ENCODE data around the gene FCER1G.

FCER1G gene

DNA sequence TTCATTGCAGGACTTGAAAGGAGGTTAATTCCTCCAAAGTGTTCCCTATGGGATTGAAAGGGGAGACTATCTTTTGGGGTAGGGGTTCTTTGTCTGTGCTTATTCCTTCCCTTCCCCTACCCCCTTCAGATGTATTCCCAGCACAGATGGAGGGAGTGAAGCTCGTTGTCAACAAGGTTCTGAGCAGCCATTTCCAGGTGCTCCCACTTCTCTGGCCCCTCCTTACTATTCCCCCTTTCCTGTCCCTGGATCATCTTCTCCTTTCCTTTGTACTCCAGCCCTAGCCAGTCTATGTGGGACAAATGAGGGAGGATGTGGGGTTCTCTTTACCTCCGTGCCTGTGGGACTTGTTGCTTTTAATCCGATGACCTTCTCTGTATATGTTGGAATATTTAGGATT lies 11.7 kb downstream of the FCER1G start:
- Histone ChIP-seq H3K9ac (ENCODE audit: low read depth, low read length, poor library complexity, severe bottlenecking) (peak overlapping the region; percentile 77), H3K27me3 (ENCODE audit: insufficient read depth, low read length, poor library complexity, severe bottlenecking) (no peaks in the 10 kb centered on the region), H3K4me2 (ENCODE audit: low read depth, low read length, poor library complexity, severe bottlenecking) (peak overlapping the region; percentile 77), H3K4me1 (ENCODE audit: insufficient read depth, low read length, poor library complexity, severe bottlenecking) (peaks cover 21% of the 10 kb centered on the region), H3K4me3 (ENCODE audit: low read length, poor library complexity, severe bottlenecking) (peak overlapping the region; percentile 82), H3K79me2 (ENCODE audit: insufficient read depth, low read length) (0 out of 2 replicates have a peak, but pooled peaks cover 4% of the 10 kb centered on the region), H2AFZ (ENCODE audit: low read length) (no peak overlapping the region), H3F3A (ENCODE audit: low read depth) (no peaks in the 10 kb centered on the region), H3K36me3 (ENCODE audit: insufficient read depth, low read length) (no peaks in the 10 kb centered on the region; the same call in 1 of the 2 replicates), H3K9me2 (replicated peaks; ENCODE audit: low read depth, low read length) (no peaks in the 10 kb centered on the region), H4K20me1 (ENCODE audit: insufficient read depth, low read length, poor library complexity, severe bottlenecking) (no peaks in the 10 kb centered on the region), H3K9me3 (ENCODE audit: insufficient read depth, low read depth, low read length) (no peaks in the 10 kb centered on the region)
- TF ChIP-seq EZH2phosphoT487 (IDR thresholded peaks at IDR 0.05; ENCODE audit: borderline replicate concordance) = no peak
- TF ChIP-seq, protein P1, sequence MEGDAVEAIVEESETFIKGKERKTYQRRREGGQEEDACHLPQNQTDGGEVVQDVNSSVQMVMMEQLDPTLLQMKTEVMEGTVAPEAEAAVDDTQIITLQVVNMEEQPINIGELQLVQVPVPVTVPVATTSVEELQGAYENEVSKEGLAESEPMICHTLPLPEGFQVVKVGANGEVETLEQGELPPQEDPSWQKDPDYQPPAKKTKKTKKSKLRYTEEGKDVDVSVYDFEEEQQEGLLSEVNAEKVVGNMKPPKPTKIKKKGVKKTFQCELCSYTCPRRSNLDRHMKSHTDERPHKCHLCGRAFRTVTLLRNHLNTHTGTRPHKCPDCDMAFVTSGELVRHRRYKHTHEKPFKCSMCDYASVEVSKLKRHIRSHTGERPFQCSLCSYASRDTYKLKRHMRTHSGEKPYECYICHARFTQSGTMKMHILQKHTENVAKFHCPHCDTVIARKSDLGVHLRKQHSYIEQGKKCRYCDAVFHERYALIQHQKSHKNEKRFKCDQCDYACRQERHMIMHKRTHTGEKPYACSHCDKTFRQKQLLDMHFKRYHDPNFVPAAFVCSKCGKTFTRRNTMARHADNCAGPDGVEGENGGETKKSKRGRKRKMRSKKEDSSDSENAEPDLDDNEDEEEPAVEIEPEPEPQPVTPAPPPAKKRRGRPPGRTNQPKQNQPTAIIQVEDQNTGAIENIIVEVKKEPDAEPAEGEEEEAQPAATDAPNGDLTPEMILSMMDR (conservative IDR thresholded peaks at IDR 0.05; ENCODE audit: low read length) = no peak

DNA sequence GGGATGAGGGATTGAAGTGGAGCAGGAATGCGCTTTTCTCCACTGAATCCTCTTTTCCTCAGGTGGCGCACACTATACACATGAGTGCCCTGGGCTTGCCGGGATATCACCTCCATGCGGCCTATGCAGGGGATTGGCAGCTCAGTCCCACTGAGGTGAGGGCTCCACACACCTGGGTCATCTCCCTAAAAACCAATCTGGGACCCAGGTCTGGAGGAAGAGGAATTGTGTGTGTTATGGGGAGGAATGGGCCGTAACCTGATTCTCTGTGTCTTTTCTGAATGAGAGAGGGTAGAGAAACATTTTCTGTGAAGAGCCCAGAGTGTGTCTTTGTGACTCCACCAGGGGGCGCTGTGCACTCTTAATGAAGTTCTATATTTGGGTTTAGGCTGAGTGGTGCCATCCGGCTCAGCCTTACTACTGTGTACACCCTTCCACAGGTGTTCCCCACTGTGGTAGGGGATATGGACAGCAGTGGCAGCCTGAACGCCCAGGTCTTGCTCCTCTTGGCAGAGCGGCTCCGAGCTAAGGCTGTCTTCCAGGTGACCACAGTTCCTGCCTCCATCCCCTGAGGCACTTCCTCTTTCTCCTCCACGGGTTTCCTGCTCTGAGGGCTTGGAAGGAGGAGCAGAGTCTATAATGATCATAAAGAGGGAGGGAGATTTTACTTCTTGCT lies 12.2 kb downstream of the FCER1G start:
- H3K9me2 ChIP-seq (replicated peaks; ENCODE audit: low read depth, low read length) = no peaks in the 10 kb centered on the region
- peak overlapping the region; percentile 72 for H2AFZ ChIP-seq (ENCODE audit: low read length)
- H3K4me3 ChIP-seq (ENCODE audit: low read length, poor library complexity, severe bottlenecking) = peak overlapping the region; percentile 82
- no peaks in the 10 kb centered on the region for H3K27me3 ChIP-seq (ENCODE audit: insufficient read depth, low read length, poor library complexity, severe bottlenecking)
- H3K4me1 ChIP-seq (ENCODE audit: insufficient read depth, low read length, poor library complexity, severe bottlenecking) = peaks cover 21% of the 10 kb centered on the region
- no peaks in the 10 kb centered on the region; the same call in 1 of the 2 replicates for H3K36me3 ChIP-seq (ENCODE audit: insufficient read depth, low read length)
- H4K20me1 ChIP-seq (ENCODE audit: insufficient read depth, low read length, poor library complexity, severe bottlenecking) = no peaks in the 10 kb centered on the region
- H3K79me2 ChIP-seq (ENCODE audit: insufficient read depth, low read length) = 0 out of 2 replicates have a peak, but pooled peaks cover 4% of the 10 kb centered on the region
- no peaks in the 10 kb centered on the region for H3K9me3 ChIP-seq (ENCODE audit: insufficient read depth, low read depth, low read length)
- H3K9ac ChIP-seq (ENCODE audit: low read depth, low read length, poor library complexity, severe bottlenecking) = peak overlapping the region; percentile 77
- H3F3A ChIP-seq (ENCODE audit: low read depth) = no peaks in the 10 kb centered on the region
- peak overlapping the region; percentile 77 for H3K4me2 ChIP-seq (ENCODE audit: low read depth, low read length, poor library complexity, severe bottlenecking)
- TF ChIP-seq, protein P1 (conservative IDR thresholded peaks at IDR 0.05; ENCODE audit: low read length) = peak; percentile 94
- TF ChIP-seq EZH2phosphoT487 (IDR thresholded peaks at IDR 0.05; ENCODE audit: borderline replicate concordance) = no peak

DNA sequence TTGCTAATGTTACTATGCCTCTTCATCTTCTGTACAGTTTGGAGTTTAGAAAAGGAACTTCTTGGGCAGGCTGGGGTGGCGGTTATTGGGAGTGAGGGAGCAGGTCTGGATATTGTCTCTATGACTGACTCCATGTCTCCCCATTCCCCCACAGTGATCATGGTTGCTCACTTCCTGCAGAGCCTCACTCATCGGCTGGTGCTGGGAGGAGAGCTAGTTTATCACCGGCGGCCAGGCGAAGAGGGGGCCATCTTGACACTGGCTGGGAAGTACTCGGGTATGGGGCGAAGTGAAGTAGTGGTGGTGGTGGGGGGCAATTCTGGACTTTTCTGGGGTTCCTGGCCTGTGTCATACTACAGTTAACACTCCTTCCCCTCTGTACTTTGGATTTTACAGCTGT lies 12.9 kb downstream of the FCER1G start:
- H3F3A ChIP-seq (ENCODE audit: low read depth) = no peaks in the 10 kb centered on the region

More for the DNA sequence above, 12.9 kb downstream of the FCER1G start:
- H3K4me1 ChIP-seq (ENCODE audit: insufficient read depth, low read length, poor library complexity, severe bottlenecking) = peaks cover 21% of the 10 kb centered on the region
- peak overlapping the region; percentile 72 for H2AFZ ChIP-seq (ENCODE audit: low read length)
- H3K27me3 ChIP-seq (ENCODE audit: insufficient read depth, low read length, poor library complexity, severe bottlenecking) = no peaks in the 10 kb centered on the region
- H3K79me2 ChIP-seq (ENCODE audit: insufficient read depth, low read length) = 0 out of 2 replicates have a peak, but pooled peaks cover 4% of the 10 kb centered on the region
- no peak for TF ChIP-seq EZH2phosphoT487 (IDR thresholded peaks at IDR 0.05; ENCODE audit: borderline replicate concordance)
- TF ChIP-seq, protein P1 (conservative IDR thresholded peaks at IDR 0.05; ENCODE audit: low read length) = no peak
- H3K36me3 ChIP-seq (ENCODE audit: insufficient read depth, low read length) = no peaks in the 10 kb centered on the region; the same call in 1 of the 2 replicates
- no peaks in the 10 kb centered on the region for H3K9me2 ChIP-seq (replicated peaks; ENCODE audit: low read depth, low read length)
- H3K9ac ChIP-seq (ENCODE audit: low read depth, low read length, poor library complexity, severe bottlenecking) = peak overlapping the region; percentile 77
- peak overlapping the region; percentile 77 for H3K4me2 ChIP-seq (ENCODE audit: low read depth, low read length, poor library complexity, severe bottlenecking)
- peak overlapping the region; percentile 82 for H3K4me3 ChIP-seq (ENCODE audit: low read length, poor library complexity, severe bottlenecking)
- H4K20me1 ChIP-seq (ENCODE audit: insufficient read depth, low read length, poor library complexity, severe bottlenecking) = no peaks in the 10 kb centered on the region
- no peaks in the 10 kb centered on the region for H3K9me3 ChIP-seq (ENCODE audit: insufficient read depth, low read depth, low read length)

Data from Loucy (cell line).